Osteoblast (primary cell): ENCODE data around the gene SDCBP2. TPM values are rescaled to one million over a fixed set of nuclear protein-coding genes. Genes with fewer than 3 reads are reported as not detected.
A peak's percentile ranks its signal among the peaks of the same experiment; 100 is the strongest.

Experiments used
- DNase-seq: peaks from one replicate; pipeline ENCODE4 v3.0.0; 2011; ENCODE audit warnings: low spot score, mixed read lengths; ENCODE audit not compliant: insufficient read length; ENCODE audit errors: missing footprints
- H2AFZ ChIP-seq: 2 replicates; pipeline ENCODE4 v1.6.0; 2011; ENCODE audit warnings: mild to moderate bottlenecking, low read length
- H3K27ac ChIP-seq: 2 replicates; pipeline ENCODE4 v1.5.1; 2011; ENCODE audit warnings: mild to moderate bottlenecking, low read depth, low read length, moderate library complexity
- H3K27me3 ChIP-seq: 2 replicates; pipeline ENCODE4 v1.6.0; 2012; ENCODE audit warnings: mild to moderate bottlenecking, control low read depth, inconsistent platforms, low read length, moderate library complexity; ENCODE audit not compliant: insufficient read depth
- H3K36me3 ChIP-seq: 2 replicates; pipeline ENCODE4 v1.5.1; 2011; ENCODE audit warnings: mild to moderate bottlenecking, low read length, control low read depth, moderate library complexity; ENCODE audit not compliant: insufficient read depth
- H3K4me1 ChIP-seq: 2 replicates; pipeline ENCODE4 v1.5.1; 2011; ENCODE audit warnings: mild to moderate bottlenecking, low read length, control low read depth, moderate library complexity; ENCODE audit not compliant: insufficient read depth
- H3K4me2 ChIP-seq: 2 replicates; pipeline ENCODE4 v1.6.0; 2011; ENCODE audit warnings: mild to moderate bottlenecking, low read length; ENCODE audit not compliant: insufficient read depth
- H3K4me3 ChIP-seq: fragments of 200-600 bp; sonication (generic); 3 replicates; pipeline ENCODE4 v1.5.1; 2012; ENCODE audit warnings: mild to moderate bottlenecking, low read length, inconsistent platforms; ENCODE audit not compliant: insufficient read depth
- H3K79me2 ChIP-seq: 2 replicates; pipeline ENCODE4 v1.6.0; 2012; ENCODE audit warnings: mild to moderate bottlenecking, low read length, control low read depth, inconsistent platforms; ENCODE audit not compliant: insufficient read depth
- H3K9me3 ChIP-seq: 2 replicates; pipeline ENCODE4 v1.5.1; 2011; ENCODE audit warnings: low read depth, low read length, control low read depth
- H4K20me1 ChIP-seq: 2 replicates; pipeline ENCODE4 v1.6.0; 2012; ENCODE audit warnings: mild to moderate bottlenecking, low read length, control low read depth; ENCODE audit not compliant: insufficient read depth
- total RNA-seq: library from RNA; depleted of rRNA; stranded (reverse); fragments of >200 nt; gene quantifications from 2 replicates; pipeline ENCODE4 v1.2.3, GENCODE V29; 2012
- TF ChIP-seq, protein P1 (sequence below): IDR thresholded peaks from 2 replicates; pipeline ENCODE4 v1.5.1; 2011; ENCODE audit warnings: mild to moderate bottlenecking, low read depth, low read length, moderate library complexity; ENCODE audit errors: extremely low read depth

SDCBP2 gene
- total RNA-seq, 1 donor, result 2.2 TPM

DNA sequence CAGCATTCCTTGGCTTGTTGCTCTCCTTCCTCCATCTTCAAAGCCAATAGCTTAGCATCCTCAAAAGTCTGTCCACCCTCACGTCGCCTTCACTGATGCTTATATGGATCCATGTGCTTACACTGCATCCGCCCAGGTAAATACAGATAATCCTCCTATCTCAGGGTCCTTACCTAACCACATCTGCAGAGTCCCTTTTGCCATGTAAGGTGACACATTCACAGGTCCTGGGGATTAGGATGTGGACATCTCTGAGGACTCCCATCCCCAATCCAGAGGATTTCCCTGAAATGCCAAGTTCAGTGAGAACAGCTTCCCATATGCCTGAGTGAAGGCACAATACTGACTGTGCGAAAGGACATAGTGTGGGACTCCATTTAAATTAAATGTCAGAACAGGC is 38.5 kb upstream of the SDCBP2 start:
- Histone ChIP-seq H3K27me3 (no peaks in the 10 kb centered on the region), H3K9me3 (no peaks in the 10 kb centered on the region), H4K20me1 (peaks cover 39% of the 10 kb centered on the region), H3K27ac (no peak overlapping the region), H3K4me1 (peaks cover 32% of the 10 kb centered on the region), H3K4me3 (no peak overlapping the region), H3K79me2 (peaks cover 55% of the 10 kb centered on the region), H2AFZ (no peak overlapping the region), H3K4me2 (no peak overlapping the region), H3K36me3 (peaks cover 12% of the 10 kb centered on the region)
- TF ChIP-seq, protein P1, sequence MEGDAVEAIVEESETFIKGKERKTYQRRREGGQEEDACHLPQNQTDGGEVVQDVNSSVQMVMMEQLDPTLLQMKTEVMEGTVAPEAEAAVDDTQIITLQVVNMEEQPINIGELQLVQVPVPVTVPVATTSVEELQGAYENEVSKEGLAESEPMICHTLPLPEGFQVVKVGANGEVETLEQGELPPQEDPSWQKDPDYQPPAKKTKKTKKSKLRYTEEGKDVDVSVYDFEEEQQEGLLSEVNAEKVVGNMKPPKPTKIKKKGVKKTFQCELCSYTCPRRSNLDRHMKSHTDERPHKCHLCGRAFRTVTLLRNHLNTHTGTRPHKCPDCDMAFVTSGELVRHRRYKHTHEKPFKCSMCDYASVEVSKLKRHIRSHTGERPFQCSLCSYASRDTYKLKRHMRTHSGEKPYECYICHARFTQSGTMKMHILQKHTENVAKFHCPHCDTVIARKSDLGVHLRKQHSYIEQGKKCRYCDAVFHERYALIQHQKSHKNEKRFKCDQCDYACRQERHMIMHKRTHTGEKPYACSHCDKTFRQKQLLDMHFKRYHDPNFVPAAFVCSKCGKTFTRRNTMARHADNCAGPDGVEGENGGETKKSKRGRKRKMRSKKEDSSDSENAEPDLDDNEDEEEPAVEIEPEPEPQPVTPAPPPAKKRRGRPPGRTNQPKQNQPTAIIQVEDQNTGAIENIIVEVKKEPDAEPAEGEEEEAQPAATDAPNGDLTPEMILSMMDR, result no peak
- no peak for DNase-seq

DNA sequence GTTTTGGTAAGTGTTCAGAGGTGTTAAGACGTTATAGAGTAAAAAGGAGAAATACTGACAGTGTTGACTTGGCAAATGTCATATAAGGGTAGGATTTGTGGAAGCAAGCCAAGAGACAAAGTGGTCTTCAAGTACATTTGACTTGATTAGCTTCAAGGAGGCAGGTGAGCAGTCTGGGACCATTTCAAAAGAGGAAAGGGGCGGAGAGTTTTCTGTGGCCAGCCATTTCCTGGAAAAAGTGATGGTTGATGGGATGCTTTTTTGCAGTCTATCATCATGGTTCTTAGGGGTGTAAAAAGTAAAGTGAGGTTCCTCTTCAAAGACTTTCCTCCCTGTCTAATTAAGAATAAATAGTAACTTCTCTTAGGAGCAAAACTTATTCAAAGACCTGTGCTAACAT is 35.2 kb upstream of the SDCBP2 start:
- Histone ChIP-seq H3K79me2 (peaks cover 43% of the 10 kb centered on the region), H4K20me1 (peaks cover 18% of the 10 kb centered on the region), H3K9me3 (no peaks in the 10 kb centered on the region), H3K36me3 (peaks cover 23% of the 10 kb centered on the region), H3K27ac (no peak overlapping the region), H2AFZ (no peak overlapping the region), H3K4me1 (peaks cover 12% of the 10 kb centered on the region), H3K4me3 (no peak overlapping the region), H3K4me2 (no peak overlapping the region), H3K27me3 (no peaks in the 10 kb centered on the region)
- TF ChIP-seq, protein P1, result no peak
- no peak for DNase-seq

DNA sequence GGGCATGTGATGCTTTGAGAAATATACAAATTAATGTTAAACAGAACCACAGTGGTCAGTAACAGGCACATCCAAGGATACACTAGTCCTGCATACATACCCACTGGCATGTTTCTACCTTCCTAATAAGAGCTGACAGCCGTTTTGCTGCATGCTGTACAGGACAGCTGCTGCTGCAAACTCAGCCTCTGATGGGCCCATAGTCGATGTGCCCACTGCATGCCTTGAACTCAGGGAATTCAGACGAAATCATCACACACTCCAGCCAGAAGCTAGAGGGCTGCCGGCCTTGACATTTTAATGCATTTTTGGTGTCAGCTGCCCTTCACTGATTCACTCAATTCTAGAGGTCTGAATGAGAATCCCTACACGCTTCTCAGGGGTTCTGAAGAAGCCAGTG is 34.6 kb upstream of the SDCBP2 start:
- H3K36me3 ChIP-seq, result peaks cover 23% of the 10 kb centered on the region
- no peaks in the 10 kb centered on the region for H3K9me3 ChIP-seq
- H2AFZ ChIP-seq, result no peak overlapping the region
- H3K4me3 ChIP-seq, result no peak overlapping the region
- peaks cover 40% of the 10 kb centered on the region for H3K79me2 ChIP-seq
- no peak overlapping the region for H3K4me2 ChIP-seq
- TF ChIP-seq, protein P1, result no peak
- H3K27ac ChIP-seq, result no peak overlapping the region
- peaks cover 14% of the 10 kb centered on the region for H4K20me1 ChIP-seq
- no peaks in the 10 kb centered on the region for H3K27me3 ChIP-seq
- no peak for DNase-seq
- H3K4me1 ChIP-seq, result peaks cover 6% of the 10 kb centered on the region

DNA sequence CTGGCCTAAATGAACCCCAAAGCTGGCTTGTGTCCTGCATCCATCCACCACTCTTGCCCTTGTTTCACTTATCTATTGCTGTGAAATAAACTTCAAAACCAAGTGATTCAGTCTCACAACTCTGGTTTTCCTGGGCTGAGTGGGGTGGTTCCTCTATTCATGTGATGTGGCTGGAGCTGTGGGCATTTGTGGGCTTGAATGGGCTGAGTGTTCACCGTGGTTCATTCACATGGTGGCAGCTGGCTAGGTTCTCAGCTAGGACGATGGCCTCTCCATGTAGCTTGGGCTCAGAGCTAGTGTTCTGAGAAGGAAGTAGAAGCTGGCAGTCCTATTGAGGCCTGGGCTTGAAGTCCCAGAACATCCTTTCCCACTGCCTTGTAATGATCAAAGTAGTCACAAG is 33.5 kb upstream of the SDCBP2 start:
- Histone ChIP-seq H3K36me3 (peaks cover 15% of the 10 kb centered on the region), H3K27ac (peak overlapping the region; percentile 14), H3K4me1 (peaks cover 8% of the 10 kb centered on the region), H3K9me3 (no peaks in the 10 kb centered on the region), H3K4me3 (no peak overlapping the region), H2AFZ (no peak overlapping the region), H4K20me1 (peaks cover 10% of the 10 kb centered on the region), H3K4me2 (no peak overlapping the region), H3K79me2 (peaks cover 35% of the 10 kb centered on the region), H3K27me3 (no peaks in the 10 kb centered on the region)
- TF ChIP-seq, protein P1, result no peak
- DNase-seq, result no peak
